ENCODE measurements around the gene CEACAM19. TPM values are rescaled to one million over a fixed set of nuclear protein-coding genes. Genes with fewer than 3 reads are reported as not detected.

CEACAM19 gene
- total and polyA plus RNA-seq, 2 of the 4 experiments (the other 2 are of a cell fraction), result 0.72 to 9.3 TPM

DNA sequence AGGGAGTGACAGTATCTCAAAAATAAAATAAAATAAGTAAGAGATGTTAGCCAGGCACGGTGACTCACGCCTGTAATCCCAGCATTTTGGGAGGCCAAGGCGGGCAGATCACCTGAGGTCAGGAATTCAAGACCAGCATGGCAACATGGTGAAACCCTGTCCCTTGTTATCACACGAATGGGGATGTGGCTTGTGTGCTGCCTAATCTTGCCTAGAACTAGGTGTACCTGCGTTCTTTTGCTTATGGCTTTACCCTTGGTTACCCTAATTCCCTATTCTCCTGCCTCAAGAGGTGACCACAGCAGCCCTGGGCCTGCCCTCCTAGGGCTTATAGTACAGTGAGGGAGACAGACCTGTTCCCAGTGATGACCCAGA lies 33.9 kb upstream of the CEACAM19 start:
- no peak for DNase-seq
- Histone ChIP-seq H3K4ac (ENCODE audit: low read depth, low read length) (0 out of 2 replicates have a peak overlapping the region, but pooled peaks have one; percentile 47), H2AK5ac (ENCODE audit: low read depth, low read length) (peak overlapping the region; percentile 82), H3K18ac (ENCODE audit: low read depth, low read length) (no peak overlapping the region), H3K4me3 (ENCODE audit: insufficient read depth, low read depth, low read length) (no peak overlapping the region), H3K27ac (ENCODE audit: insufficient read depth, low read length) (no peak overlapping the region), H3K4me2 (ENCODE audit: low read depth, low read length) (no peak overlapping the region), H3K4me1 (ENCODE audit: control insufficient read depth, insufficient read depth, low read length) (peaks cover 14% of the 10 kb centered on the region), H3K27me3 (ENCODE audit: control insufficient read depth, insufficient read depth, low read length) (no peaks in the 10 kb centered on the region), H2BK20ac (ENCODE audit: low read depth, low read length) (peak overlapping the region; percentile 66), H3K56ac (ENCODE audit: extremely low read depth, insufficient read depth, low read length) (no peak overlapping the region), H3K9me1 (ENCODE audit: insufficient read depth, low read length) (peaks cover 8% of the 10 kb centered on the region), H2BK5ac (ENCODE audit: low read depth, low read length, poor library complexity, severe bottlenecking) (no peak overlapping the region), H4K8ac (ENCODE audit: low read depth in 2 of 2, low read length in 2 of 2) (no peak overlapping the region), H3K9ac (ENCODE audit: low read depth, low read length) (no peak overlapping the region), H3K23ac (ENCODE audit: low read depth, low read length) (peak overlapping the region; percentile 48; the same call in 1 of the 2 replicates), H3K9me3 (ENCODE audit: control insufficient read depth, insufficient read depth, low read length) (peaks cover 3% of the 10 kb centered on the region), H4K5ac (ENCODE audit: low read depth, low read length) (no peak overlapping the region), H3K36me3 (ENCODE audit: control insufficient read depth, insufficient read depth, low read length) (no peaks in the 10 kb centered on the region), H2BK15ac (ENCODE audit: low read depth, low read length) (0 out of 3 replicates have a peak overlapping the region, but pooled peaks have one; percentile 27), H2AFZ (replicated peaks; ENCODE audit: low read length, poor library complexity) (no peak overlapping the region), H3K79me1 (ENCODE audit: low read depth in 1 of 2, low read length in 2 of 2) (peaks cover 0 to 10% of the 10 kb centered on the region in 2 experiments; a peak in 1 of 4 replicates), H2BK120ac (ENCODE audit: low read depth, low read length) (peak overlapping the region; percentile 27; the same call in 1 of the 2 replicates), H3K14ac (replicated peaks; ENCODE audit: low read depth, low read length) (0 out of 2 replicates have a peak overlapping the region, but pooled peaks have one; percentile 30), H2AK9ac (replicated peaks; ENCODE audit: low read depth, low read length, poor library complexity) (peak overlapping the region; percentile 70), H4K20me1 (ENCODE audit: insufficient read depth, low read length) (no peaks in the 10 kb centered on the region), H4K91ac (ENCODE audit: insufficient read depth, low read depth, low read length) (no peak overlapping the region)
- 97% methylated on average over 5 of the region's 5 CpGs; no CpG with 5 or more reads in 1 of the 2 experiments for WGBS, 2 experiments (ENCODE audit: extremely low coverage in 2 of 2, insufficient read length in 1 of 2)
- TF ChIP-seq NFE2L2 (IDR thresholded peaks at IDR 0.05; ENCODE audit: low read depth, low read length) (no peak), RFX5 (IDR thresholded peaks at IDR 0.05; ENCODE audit: low read depth, low read length) (no peak), RCOR1 (IDR thresholded peaks at IDR 0.05; ENCODE audit: insufficient replicate concordance, low read length) (no peak), MXI1 (IDR thresholded peaks at IDR 0.05; ENCODE audit: borderline replicate concordance, low read depth, low read length) (no peak), CHD1 (IDR thresholded peaks at IDR 0.05; ENCODE audit: low read depth, low read length) (no peak), SMC3 (IDR thresholded peaks at IDR 0.05; ENCODE audit: low read depth, low read length) (no peak), FOS (IDR thresholded peaks at IDR 0.05; ENCODE audit: low read depth, low read length) (no peak), MAZ (IDR thresholded peaks at IDR 0.05; ENCODE audit: borderline replicate concordance, low read depth, low read length) (no peak), RAD21 (IDR thresholded peaks at IDR 0.05; ENCODE audit: low read length) (no peak)
- TF ChIP-seq, protein P1, sequence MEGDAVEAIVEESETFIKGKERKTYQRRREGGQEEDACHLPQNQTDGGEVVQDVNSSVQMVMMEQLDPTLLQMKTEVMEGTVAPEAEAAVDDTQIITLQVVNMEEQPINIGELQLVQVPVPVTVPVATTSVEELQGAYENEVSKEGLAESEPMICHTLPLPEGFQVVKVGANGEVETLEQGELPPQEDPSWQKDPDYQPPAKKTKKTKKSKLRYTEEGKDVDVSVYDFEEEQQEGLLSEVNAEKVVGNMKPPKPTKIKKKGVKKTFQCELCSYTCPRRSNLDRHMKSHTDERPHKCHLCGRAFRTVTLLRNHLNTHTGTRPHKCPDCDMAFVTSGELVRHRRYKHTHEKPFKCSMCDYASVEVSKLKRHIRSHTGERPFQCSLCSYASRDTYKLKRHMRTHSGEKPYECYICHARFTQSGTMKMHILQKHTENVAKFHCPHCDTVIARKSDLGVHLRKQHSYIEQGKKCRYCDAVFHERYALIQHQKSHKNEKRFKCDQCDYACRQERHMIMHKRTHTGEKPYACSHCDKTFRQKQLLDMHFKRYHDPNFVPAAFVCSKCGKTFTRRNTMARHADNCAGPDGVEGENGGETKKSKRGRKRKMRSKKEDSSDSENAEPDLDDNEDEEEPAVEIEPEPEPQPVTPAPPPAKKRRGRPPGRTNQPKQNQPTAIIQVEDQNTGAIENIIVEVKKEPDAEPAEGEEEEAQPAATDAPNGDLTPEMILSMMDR (conservative IDR thresholded peaks at IDR 0.05; ENCODE audit: low read depth, low read length), result no peak
- TF ChIP-seq, protein P2, sequence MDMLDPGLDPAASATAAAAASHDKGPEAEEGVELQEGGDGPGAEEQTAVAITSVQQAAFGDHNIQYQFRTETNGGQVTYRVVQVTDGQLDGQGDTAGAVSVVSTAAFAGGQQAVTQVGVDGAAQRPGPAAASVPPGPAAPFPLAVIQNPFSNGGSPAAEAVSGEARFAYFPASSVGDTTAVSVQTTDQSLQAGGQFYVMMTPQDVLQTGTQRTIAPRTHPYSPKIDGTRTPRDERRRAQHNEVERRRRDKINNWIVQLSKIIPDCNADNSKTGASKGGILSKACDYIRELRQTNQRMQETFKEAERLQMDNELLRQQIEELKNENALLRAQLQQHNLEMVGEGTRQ (IDR thresholded peaks at IDR 0.05; ENCODE audit: low read depth, low read length), result no peak
- in situ Hi-C loops (cut with MboI; ENCODE audit: low sequenced_read_pairs), result no loop called here
- ChIA-PET POLR2A (ENCODE audit: unreplicated experiment) (no interaction called here), CTCF (no interaction called here)
- BruUV-seq (replicated peaks), result no TSS peak
- dilution Hi-C loops (cut with HindIII; ENCODE audit: low sequenced_read_pairs, unreplicated experiment), result no loop called here
- no peak for ATAC-seq (ENCODE audit: low read depth)
- intact Hi-C loops (cut with micrococcal nuclease), result no loop called here

Measured in IMR-90 (cell line).